K562 (cell line): ENCODE results near the gene COG4. TPM values are rescaled to one million over a fixed set of nuclear protein-coding genes. Genes with fewer than 3 reads are reported as not detected.

Source experiments
- CREB1 ChIP-seq, 2 experiments: sonication (generic) in 1 of 2; formaldehyde crosslinking in 1 of 2; IDR thresholded peaks; 2 replicates each; pipeline versions ENCODE4 v1.6.1 to v1.8.0; 2012 to 2022; ENCODE audit warnings: inconsistent platforms in 1 of 2, mild to moderate bottlenecking in 1 of 2, missing genetic modification reagents in 1 of 2, moderate library complexity in 1 of 2
- DMBX1 ChIP-seq: fragments of 250-450 bp; sonication (Bioruptor Pico); IDR thresholded peaks from 2 replicates; pipeline ENCODE4 v1.8.0; 2022; ENCODE audit warnings: inconsistent platforms, mild to moderate bottlenecking, moderate library complexity, borderline replicate concordance
- FOXJ2 ChIP-seq: fragments of 200-800 bp; sonication (Bioruptor generic); IDR thresholded peaks from 2 replicates; pipeline ENCODE4 v1.6.1; 2016; ENCODE audit warnings: missing genetic modification characterization, missing compliant biosample characterization
- GTF2A2 ChIP-seq: IDR thresholded peaks from 2 replicates; pipeline ENCODE4 v1.6.1; 2016; ENCODE audit warnings: mild to moderate bottlenecking, missing genetic modification characterization, missing compliant biosample characterization
- KLF16 ChIP-seq: IDR thresholded peaks from 2 replicates; pipeline ENCODE4 v1.6.1; 2016; ENCODE audit warnings: antibody characterized with exemption
- RBM39 ChIP-seq: fragments of 200-400 bp; formaldehyde crosslinking; optimal IDR thresholded peaks from 2 replicates; pipeline ENCODE3; 2018; ENCODE audit warnings: low read depth, low read length
- YBX1 ChIP-seq: fragments of 450-650 bp; IDR thresholded peaks from 2 replicates; pipeline ENCODE4 v1.7.1; 2016; ENCODE audit warnings: mild to moderate bottlenecking
- YY1 ChIP-seq, 3 experiments: IDR thresholded peaks; 2 replicates each; pipeline ENCODE4 v1.6.1; 2011; ENCODE audit warnings: low read length in 2 of 3, mild to moderate bottlenecking in 2 of 3, moderate library complexity in 2 of 3, borderline replicate concordance in 1 of 3, control low read depth in 1 of 3, low read depth in 1 of 3; ENCODE audit not compliant: insufficient read depth in 3 of 3, insufficient replicate concordance in 2 of 3, control insufficient read depth in 1 of 3, insufficient read length in 1 of 3; ENCODE audit errors: extremely low read depth in 1 of 3
- ZNF239 ChIP-seq: fragments of 250-450 bp; sonication (Bioruptor Pico); IDR thresholded peaks from 2 replicates; pipeline ENCODE4 v1.4.0; 2020; ENCODE audit warnings: mild to moderate bottlenecking
- ZNF586 ChIP-seq: fragments of 450-650 bp; formaldehyde crosslinking; conservative IDR thresholded peaks from 2 replicates; pipeline ENCODE4 v1.4.0; 2020; ENCODE audit warnings: mild to moderate bottlenecking, moderate library complexity
- ZNF696 ChIP-seq: fragments of 250-450 bp; sonication (Bioruptor Pico); conservative IDR thresholded peaks from 2 replicates; pipeline ENCODE4 v1.4.0; 2020; ENCODE audit warnings: mild to moderate bottlenecking, moderate library complexity
- polyA plus RNA-seq, 8 experiments: library from polyadenylated mRNA; depleted of rRNA in 4 of 8; stranded (reverse) in 5 of 8; unstranded in 3 of 8; fragments of >200 nt; fragmentation: Nextera tagmentation in 2 of 8; fragmentation: Illumina TruSeq in 1 of 8; extraction: Ambion mirVana in 2 of 8; extraction: Trizol in 1 of 8; gene quantifications; 2 replicates each; pipeline versions ENCODE4 v1.2.1 to v1.2.3, GENCODE V29; 2011 to 2014; ENCODE audit warnings: inconsistent platforms in 1 of 8, missing spikeins in 1 of 8
- total RNA-seq, 7 experiments: library from RNA; depleted of rRNA in 6 of 7; stranded (reverse); fragments of >200 nt in 6 of 7; fragmentation: Illumina TruSeq in 2 of 7; extraction: Trizol in 2 of 7; gene quantifications; 2 replicates each; pipeline versions ENCODE4 v1.2.1 to v1.2.3, GENCODE V29; 2011 to 2021; ENCODE audit warnings: low replicate concordance in 1 of 7
- TF ChIP-seq, protein P1 (sequence below): sonication (generic); formaldehyde crosslinking; IDR thresholded peaks from 2 replicates; pipeline ENCODE4 v1.8.0; 2023; ENCODE audit warnings: missing genetic modification reagents, mild to moderate bottlenecking, borderline replicate concordance
- TF ChIP-seq, protein P2 (sequence below): fragments of 200-800 bp; sonication (Bioruptor generic); IDR thresholded peaks from 2 replicates; pipeline ENCODE4 v1.6.1; 2017; ENCODE audit warnings: missing genetic modification characterization, missing compliant biosample characterization
- TF ChIP-seq, protein P3 (sequence below): fragments of 250-450 bp; sonication (Bioruptor Pico); IDR thresholded peaks from 2 replicates; pipeline ENCODE4 v1.4.0; 2020; ENCODE audit warnings: mild to moderate bottlenecking
- TF ChIP-seq, protein P4 (sequence below), 3 experiments: fragments of 200-800 bp in 1 of 3; sonication (Bioruptor generic) in 1 of 3; sonication (generic) in 1 of 3; formaldehyde crosslinking in 1 of 3; IDR thresholded peaks; 2 replicates each; pipeline versions ENCODE4 v1.6.1 to v1.8.0; 2016 to 2022; ENCODE audit warnings: mild to moderate bottlenecking in 2 of 3, missing compliant biosample characterization in 2 of 3, missing genetic modification characterization in 2 of 3, missing genetic modification reagents in 1 of 3

The COG4 gene
- total and polyA plus RNA-seq, 9 of the 15 experiments (the other 6 are each of a cell fraction or from before 2014, with no cell fraction given), result 13.7 to 73.9 (median 44.2) TPM

DNA sequence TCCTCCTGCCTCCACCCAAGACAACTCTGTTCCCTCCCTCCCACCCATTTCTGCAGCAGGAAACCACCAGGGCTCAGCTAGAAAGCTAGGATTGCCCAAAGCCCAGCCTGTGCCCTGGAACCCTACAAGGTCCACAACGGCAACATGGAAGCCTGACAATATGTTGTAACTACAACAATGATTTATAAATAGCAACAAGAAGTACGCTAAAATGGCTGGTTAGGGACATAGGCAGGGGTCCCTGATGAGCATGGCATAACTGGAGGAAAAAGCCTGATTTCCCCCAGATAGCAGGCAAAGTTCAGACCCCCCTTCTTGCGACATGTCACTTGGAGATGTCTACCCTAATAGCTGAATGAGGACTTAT, 91.0 kb downstream of the COG4 start (continued):
- TF ChIP-seq, protein P1, sequence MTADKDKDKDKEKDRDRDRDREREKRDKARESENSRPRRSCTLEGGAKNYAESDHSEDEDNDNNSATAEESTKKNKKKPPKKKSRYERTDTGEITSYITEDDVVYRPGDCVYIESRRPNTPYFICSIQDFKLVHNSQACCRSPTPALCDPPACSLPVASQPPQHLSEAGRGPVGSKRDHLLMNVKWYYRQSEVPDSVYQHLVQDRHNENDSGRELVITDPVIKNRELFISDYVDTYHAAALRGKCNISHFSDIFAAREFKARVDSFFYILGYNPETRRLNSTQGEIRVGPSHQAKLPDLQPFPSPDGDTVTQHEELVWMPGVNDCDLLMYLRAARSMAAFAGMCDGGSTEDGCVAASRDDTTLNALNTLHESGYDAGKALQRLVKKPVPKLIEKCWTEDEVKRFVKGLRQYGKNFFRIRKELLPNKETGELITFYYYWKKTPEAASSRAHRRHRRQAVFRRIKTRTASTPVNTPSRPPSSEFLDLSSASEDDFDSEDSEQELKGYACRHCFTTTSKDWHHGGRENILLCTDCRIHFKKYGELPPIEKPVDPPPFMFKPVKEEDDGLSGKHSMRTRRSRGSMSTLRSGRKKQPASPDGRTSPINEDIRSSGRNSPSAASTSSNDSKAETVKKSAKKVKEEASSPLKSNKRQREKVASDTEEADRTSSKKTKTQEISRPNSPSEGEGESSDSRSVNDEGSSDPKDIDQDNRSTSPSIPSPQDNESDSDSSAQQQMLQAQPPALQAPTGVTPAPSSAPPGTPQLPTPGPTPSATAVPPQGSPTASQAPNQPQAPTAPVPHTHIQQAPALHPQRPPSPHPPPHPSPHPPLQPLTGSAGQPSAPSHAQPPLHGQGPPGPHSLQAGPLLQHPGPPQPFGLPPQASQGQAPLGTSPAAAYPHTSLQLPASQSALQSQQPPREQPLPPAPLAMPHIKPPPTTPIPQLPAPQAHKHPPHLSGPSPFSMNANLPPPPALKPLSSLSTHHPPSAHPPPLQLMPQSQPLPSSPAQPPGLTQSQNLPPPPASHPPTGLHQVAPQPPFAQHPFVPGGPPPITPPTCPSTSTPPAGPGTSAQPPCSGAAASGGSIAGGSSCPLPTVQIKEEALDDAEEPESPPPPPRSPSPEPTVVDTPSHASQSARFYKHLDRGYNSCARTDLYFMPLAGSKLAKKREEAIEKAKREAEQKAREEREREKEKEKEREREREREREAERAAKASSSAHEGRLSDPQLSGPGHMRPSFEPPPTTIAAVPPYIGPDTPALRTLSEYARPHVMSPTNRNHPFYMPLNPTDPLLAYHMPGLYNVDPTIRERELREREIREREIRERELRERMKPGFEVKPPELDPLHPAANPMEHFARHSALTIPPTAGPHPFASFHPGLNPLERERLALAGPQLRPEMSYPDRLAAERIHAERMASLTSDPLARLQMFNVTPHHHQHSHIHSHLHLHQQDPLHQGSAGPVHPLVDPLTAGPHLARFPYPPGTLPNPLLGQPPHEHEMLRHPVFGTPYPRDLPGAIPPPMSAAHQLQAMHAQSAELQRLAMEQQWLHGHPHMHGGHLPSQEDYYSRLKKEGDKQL (CRISPR knock-in tag), result no peak
- TF ChIP-seq, protein P2, sequence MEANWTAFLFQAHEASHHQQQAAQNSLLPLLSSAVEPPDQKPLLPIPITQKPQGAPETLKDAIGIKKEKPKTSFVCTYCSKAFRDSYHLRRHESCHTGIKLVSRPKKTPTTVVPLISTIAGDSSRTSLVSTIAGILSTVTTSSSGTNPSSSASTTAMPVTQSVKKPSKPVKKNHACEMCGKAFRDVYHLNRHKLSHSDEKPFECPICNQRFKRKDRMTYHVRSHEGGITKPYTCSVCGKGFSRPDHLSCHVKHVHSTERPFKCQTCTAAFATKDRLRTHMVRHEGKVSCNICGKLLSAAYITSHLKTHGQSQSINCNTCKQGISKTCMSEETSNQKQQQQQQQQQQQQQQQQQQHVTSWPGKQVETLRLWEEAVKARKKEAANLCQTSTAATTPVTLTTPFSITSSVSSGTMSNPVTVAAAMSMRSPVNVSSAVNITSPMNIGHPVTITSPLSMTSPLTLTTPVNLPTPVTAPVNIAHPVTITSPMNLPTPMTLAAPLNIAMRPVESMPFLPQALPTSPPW, result peak; percentile 3; the same call in 1 of the 2 replicates
- TF ChIP-seq ZNF586 (CRISPR knock-in tag), result no peak
- TF ChIP-seq DMBX1 (CRISPR knock-in tag), result peak; percentile 67
- no peak for TF ChIP-seq YBX1
- no peak for TF ChIP-seq RBM39
- TF ChIP-seq GTF2A2, result no peak
- no peak for TF ChIP-seq YY1 (IDR thresholded peaks at IDR 0.05; ENCODE audit: borderline replicate concordance in 1 of 3, control insufficient read depth in 1 of 3, extremely low read depth in 1 of 3, insufficient read depth in 3 of 3, insufficient read length in 1 of 3, insufficient replicate concordance in 2 of 3, low read depth in 1 of 3, low read length in 2 of 3)
- TF ChIP-seq, protein P3, sequence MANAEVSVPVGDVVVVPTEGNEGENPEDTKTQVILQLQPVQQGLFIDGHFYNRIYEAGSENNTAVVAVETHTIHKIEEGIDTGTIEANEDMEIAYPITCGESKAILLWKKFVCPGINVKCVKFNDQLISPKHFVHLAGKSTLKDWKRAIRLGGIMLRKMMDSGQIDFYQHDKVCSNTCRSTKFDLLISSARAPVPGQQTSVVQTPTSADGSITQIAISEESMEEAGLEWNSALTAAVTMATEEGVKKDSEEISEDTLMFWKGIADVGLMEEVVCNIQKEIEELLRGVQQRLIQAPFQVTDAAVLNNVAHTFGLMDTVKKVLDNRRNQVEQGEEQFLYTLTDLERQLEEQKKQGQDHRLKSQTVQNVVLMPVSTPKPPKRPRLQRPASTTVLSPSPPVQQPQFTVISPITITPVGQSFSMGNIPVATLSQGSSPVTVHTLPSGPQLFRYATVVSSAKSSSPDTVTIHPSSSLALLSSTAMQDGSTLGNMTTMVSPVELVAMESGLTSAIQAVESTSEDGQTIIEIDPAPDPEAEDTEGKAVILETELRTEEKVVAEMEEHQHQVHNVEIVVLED, result no peak
- TF ChIP-seq FOXJ2 (tag), result peak; percentile 91
- TF ChIP-seq CREB1 (IDR thresholded peaks at IDR 0.05), result no peak
- TF ChIP-seq CREB1 (CRISPR knock-in tag; IDR thresholded peaks at IDR 0.05), result 0 out of 2 replicates have a peak, but pooled peaks have one; percentile 4
- no peak for TF ChIP-seq ZNF696 (CRISPR knock-in tag)
- no peak for TF ChIP-seq KLF16
- TF ChIP-seq, protein P4, sequence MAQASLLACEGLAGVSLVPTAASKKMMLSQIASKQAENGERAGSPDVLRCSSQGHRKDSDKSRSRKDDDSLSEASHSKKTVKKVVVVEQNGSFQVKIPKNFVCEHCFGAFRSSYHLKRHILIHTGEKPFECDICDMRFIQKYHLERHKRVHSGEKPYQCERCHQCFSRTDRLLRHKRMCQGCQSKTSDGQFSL (CRISPR knock-in tag; IDR thresholded peaks at IDR 0.05), result no peak
- TF ChIP-seq, protein P4 (tag; IDR thresholded peaks at IDR 0.05), result no peak
- TF ChIP-seq ZNF239 (CRISPR knock-in tag), result no peak
